Effector CD4-positive, alpha-beta T cell (primary cell): ENCODE measurements around the gene GUCY1A2.
"Not testable (repeated sequence)": the region's sequence is repeated elsewhere in the genome, so short reads cannot be mapped to it uniquely, and the experiment has no call there.

ENCODE experiments used
- DNase-seq: peaks from one replicate; pipeline ENCODE4 v3.0.0-alpha.2; 2020

GUCY1A2 gene

DNA sequence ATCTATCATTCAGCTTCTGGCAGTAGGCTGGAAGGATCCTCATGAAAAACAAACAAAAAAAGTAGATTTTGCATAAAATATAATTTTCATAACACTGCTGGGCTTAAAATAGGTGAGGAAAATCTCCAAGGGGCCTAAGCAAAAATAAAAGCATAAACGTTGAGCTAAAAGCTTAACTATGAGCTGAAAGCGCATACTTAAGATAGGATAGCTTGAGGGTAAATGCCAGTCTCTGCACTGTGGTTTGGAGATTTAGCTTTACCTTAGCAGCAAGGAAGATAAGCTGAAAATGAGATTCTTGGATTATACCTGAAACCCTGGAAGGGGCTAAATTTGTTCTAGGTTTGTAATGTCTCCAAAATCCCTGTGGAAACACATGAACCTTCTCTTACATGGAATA, 183.7 kb downstream of the GUCY1A2 start:
- DNase-seq = no peak

DNA sequence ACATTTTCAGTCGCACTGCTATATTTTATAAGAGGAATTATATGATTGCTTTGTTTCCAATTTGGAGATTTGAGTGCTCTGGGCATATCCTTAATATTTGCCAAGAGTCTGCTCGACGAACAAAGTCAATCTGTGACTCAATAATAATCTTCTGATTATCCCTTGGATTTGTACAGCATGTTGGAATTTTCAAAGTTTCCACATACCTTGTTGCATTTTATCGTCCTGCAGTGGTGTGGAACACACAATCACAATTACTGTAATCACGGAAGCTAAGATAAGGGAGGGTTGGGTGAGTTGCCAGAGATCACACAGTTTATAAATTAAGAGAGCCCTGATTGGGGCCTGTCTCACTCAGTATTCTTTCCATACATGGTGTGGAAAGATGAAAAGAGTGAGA, 189.3 kb downstream of the GUCY1A2 start:
- no peak for DNase-seq

GRCh38 chr11:106828576-106828975, 189.7 kb downstream of the GUCY1A2 start:
- no peak for DNase-seq

DNA sequence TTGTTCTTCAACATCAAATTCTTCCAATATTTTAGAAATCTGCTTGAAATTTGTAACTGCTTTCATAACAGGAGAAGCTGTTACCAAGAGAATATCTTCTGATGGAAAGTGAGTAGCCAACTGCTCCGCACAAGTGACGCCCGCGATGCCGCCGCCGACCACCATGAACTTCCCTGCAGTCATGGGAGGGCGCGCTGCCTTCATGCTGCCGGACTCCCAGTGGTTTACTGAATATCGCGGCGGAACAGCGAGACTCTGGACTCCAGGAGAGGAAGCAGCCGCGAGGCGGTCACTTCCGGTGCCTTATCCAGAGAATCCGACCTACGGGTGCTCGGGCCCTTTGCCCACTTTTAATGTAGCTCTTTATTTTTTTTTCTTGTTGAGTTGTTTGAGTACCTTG, 190.6 kb downstream of the GUCY1A2 start:
- no peak for DNase-seq

DNA sequence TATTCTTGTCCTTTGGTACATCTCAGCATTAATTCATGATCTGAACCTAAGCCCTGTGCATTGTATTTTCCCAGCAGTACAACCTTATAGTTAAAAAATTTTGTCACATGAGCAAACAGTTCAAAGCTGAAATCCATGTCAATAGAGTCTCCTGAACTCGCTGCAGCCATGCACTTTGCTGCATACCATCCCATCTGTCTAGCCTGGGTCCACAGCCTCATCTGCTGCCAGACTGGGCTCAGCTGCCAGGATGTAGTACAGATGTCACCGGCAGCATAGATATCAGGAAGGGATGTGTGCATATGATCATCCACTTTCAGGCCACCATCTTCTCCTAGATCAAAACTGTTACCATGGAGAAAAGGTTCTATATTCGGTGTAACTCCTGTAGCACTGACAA, 191.7 kb downstream of the GUCY1A2 start:
- not testable (repeated sequence) for DNase-seq

GRCh38 chr11:106821826-106822225, 196.4 kb downstream of the GUCY1A2 start:
- no peak for DNase-seq

- DNase-seq = no peak
Measured at GRCh38 chr11:106821291-106821690, 197.0 kb downstream of the GUCY1A2 start.

DNA sequence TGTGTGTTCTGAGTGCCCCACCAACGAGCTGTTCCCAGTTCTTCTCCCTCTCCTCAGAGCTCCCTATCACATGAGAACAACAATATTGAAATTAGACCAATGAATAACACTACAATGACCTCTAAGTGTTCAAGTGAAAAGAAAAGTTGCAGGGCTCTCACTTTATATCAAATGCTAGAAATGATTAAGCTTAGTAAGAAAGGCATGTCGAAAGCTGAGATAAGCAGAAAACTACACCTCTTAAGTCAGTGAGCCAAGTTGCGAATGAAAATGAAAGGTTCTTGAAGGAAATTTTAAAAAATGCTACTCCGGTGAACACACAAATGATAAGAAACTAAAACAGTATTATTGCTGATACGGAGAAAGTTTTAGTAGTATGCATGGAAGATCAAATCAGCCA, 199.8 kb downstream of the GUCY1A2 start:
- DNase-seq = no peak

- no peak for DNase-seq
Measured at GRCh38 chr11:106815209-106815608, 203.1 kb downstream of the GUCY1A2 start.

DNA sequence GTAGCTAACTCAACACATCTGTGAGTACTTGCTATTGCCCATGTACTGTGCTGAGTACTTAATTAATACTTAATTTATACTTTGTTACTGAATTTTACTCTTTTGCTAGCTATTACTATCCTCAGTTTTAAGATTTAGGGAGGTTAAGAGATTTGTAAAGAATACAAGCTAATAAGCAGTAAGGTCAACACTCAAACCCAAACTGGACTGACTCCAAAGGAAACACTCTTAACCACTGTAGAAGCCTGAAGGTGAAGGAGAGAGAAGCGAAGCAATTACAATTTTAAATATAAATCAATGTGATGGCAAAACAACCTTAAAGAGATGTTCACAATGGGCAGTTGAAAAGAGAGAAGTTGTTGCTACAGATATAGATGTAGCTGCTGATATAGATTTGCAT, 204.5 kb downstream of the GUCY1A2 start:
- DNase-seq = no peak

- no peak for DNase-seq
Measured at GRCh38 chr11:106794058-106794457, 224.2 kb downstream of the GUCY1A2 start.

- DNase-seq = no peak
Measured at GRCh38 chr11:106789406-106789805, 228.9 kb downstream of the GUCY1A2 start.

DNA sequence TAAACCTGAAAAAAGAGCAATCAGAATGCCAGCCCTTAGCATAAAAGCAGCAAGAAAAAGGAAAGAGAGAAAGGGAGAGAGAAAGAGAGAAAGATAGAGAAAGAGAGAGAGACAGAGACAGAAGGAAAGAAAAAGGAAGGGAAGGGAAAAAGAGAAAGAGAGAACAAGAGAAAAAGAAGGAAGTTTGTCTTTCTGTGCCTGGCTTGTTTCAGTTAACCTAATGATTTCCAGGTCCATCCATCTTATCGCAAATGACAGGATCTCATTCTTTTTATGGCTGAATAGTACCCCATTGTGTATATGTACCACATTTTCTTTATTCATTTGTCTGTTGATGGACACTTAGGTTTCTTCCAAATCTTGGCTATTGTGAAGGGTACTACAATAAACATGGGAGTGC, 230.8 kb downstream of the GUCY1A2 start:
- no peak for DNase-seq

DNA sequence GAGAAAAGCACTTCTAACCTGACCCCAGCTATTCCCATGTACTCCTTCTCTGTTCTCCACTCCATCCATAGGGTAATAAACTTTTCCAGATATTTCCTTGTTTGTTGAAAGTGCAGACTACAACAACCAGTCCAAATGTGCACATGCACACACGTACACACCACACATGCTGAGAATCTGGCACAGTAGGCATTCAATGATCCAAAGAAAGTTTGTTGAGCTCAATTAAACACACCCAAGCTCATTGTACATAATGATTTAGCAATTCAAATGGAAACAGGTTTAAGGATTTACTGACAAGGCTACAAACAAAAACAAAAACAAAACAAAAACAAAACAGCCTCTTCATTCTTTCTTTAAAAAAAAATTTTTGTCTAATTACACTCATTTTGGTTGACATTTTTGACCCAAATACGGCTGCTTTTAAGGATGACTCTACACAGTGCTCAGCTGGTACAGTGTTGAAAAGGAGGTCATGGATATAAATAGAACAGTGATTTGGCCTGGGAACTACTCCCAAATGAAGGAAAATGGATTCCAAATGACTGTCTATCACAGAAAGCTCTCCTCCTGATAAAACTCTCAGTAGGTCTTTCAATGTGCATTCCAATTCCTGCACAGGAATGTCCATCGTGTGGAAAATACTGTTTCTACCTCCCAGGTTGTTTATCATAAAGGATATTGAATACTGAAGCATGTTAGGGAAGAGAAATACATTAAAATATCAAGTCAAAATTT, 232.2 kb downstream of the GUCY1A2 start:
- no peak for DNase-seq

DNA sequence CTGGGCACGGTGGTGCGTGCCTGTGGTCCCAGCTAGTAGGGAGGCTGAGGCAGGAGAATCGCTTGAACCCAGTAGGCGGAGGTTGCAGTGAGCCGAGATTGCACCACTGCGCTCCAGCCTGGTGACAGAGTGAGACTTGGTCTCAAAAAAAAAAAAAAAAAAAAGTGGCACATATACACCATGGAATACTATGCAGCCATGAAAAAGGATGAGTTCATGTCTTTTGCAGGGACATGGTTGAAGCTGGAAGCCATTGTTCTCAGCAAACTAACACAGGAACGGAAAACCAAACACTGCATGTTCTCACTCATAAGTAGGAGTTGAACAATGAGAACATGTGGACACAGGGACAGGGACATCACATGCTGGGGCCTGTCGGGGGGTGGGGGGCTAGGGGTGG, 241.0 kb downstream of the GUCY1A2 start:
- not testable (repeated sequence) for DNase-seq

- no peak for DNase-seq
Measured at GRCh38 chr11:106770489-106771085, 247.7 kb downstream of the GUCY1A2 start.

GRCh38 chr11:106765469-106766258, 252.6 kb downstream of the GUCY1A2 start:
- no peak for DNase-seq

DNA sequence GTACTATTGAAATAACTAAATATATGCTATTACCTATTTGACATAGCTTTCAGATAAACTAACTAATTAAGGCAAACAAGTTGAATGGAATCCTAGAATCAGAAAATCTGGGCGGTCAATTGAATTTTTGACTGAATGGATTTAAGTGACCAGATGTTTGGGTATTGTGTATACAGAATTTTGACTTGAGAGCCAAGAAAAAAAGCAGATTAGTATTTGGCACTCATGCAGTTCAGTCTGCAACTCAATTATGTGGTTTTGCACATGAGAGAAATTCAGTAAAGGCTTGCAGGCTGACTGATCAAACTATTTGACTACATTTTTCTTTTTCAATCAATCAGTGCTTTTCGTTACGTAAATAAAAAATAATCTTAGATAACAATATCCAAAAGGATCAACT, 254.8 kb downstream of the GUCY1A2 start:
- no peak for DNase-seq

GRCh38 chr11:106761745-106762144, 256.5 kb downstream of the GUCY1A2 start:
- DNase-seq = no peak

GRCh38 chr11:106761240-106761639, 257.0 kb downstream of the GUCY1A2 start:
- no peak for DNase-seq

DNA sequence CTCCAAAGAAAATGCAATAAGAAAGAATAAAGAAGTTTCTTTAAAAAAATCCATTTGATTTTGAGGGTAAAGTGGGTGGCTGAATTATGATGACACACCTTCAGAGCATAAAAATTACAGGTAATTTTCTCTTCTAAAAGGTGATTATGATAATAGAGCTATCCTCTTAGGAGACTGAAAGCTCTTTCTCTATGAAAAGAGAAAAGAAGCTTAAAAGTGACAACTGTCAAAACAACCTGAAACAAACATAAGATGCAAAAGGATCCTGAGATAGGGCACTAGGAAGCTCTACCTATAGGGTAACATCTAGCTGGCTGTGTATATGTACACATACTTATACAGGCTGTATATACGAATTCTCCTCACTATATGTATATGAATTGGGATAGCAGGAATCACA, 270.2 kb downstream of the GUCY1A2 start:
- no peak for DNase-seq

DNA sequence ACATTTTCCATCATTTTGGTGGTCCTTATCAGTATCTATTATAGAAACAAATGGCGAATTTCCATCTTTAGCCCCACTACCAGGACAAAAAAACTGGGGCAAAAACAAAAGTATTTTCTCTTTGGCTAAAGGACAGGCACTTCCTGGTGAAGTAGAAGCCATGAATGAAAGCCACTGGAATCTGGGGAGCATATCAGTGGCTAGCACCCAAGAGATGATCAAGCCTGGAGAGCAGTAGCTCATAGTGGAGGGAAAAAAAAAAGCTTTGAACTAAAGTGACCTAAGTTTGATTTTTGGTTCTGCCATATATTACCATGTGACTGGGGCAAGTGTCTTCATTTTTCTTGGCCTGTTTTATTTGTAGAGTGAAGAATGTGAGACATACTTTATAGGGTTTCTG, 272.3 kb downstream of the GUCY1A2 start:
- no peak for DNase-seq

DNA sequence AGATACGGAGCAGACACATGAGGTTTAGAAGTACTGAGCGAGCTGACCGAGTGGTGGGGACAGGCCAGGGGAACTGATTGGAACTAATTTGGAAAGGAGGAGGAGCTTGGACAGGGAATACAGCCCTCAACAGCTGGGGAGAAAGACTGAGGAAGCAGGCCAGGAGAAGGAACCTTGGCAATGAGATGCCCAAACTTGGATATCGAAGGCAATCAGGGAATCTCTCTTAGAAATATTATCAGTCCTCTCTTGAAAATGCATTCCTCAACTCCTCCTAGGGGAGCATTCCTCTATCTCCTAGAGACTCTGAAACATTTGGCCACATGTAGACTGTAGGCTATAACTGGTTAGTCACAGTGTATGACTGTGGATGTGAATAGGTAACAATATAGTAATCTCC, 284.6 kb downstream of the GUCY1A2 start:
- DNase-seq = no peak

DNA sequence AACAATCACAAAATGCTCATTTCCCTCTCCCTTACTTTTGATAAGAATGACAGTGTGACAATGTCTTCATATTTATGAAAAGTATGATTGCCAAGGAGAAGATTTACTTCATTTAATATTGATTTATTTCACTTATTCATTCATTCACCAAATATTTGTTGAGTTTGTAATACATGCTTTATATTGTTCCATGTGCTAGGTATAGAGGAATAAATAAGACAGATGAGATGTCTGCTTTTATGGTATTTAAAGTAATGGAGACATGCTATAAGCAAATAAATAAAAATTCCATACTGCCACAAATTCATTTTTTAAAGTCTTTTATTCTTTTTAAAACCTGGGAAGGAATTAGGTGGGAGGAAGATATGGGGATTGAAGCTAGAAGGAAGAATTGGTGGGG, 289.4 kb downstream of the GUCY1A2 start:
- DNase-seq = no peak
